Transverse colon (tissue), 3 donors: Measurements from ENCODE around the gene ZGLP1.

ENCODE experiments used
- POLR2A ChIP-seq: fragments of 450-650 bp; IDR thresholded peaks from one replicate; pipeline ENCODE4 v1.6.1; 2016; ENCODE audit warnings: antibody characterized with exemption, mild to moderate bottlenecking, moderate library complexity
- TF ChIP-seq, protein P1 (sequence below), 5 experiments: fragments of 200-600 bp in 3 of 5; fragments of 450-650 bp in 2 of 5; sonication (generic) in 3 of 5; IDR thresholded peaks; 1 replicate in 2 of 5; 2 replicates in 3 of 5; pipeline ENCODE4 v1.5.1; 2016 to 2017; ENCODE audit warnings: antibody characterized with exemption in 5 of 5, inconsistent platforms in 3 of 5, mild to moderate bottlenecking in 2 of 5, moderate library complexity in 1 of 5

- TF ChIP-seq, protein P1, sequence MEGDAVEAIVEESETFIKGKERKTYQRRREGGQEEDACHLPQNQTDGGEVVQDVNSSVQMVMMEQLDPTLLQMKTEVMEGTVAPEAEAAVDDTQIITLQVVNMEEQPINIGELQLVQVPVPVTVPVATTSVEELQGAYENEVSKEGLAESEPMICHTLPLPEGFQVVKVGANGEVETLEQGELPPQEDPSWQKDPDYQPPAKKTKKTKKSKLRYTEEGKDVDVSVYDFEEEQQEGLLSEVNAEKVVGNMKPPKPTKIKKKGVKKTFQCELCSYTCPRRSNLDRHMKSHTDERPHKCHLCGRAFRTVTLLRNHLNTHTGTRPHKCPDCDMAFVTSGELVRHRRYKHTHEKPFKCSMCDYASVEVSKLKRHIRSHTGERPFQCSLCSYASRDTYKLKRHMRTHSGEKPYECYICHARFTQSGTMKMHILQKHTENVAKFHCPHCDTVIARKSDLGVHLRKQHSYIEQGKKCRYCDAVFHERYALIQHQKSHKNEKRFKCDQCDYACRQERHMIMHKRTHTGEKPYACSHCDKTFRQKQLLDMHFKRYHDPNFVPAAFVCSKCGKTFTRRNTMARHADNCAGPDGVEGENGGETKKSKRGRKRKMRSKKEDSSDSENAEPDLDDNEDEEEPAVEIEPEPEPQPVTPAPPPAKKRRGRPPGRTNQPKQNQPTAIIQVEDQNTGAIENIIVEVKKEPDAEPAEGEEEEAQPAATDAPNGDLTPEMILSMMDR (IDR thresholded peaks at IDR 0.05), result no peak
- TF ChIP-seq POLR2A, result no peak
These were observed 41.5 kb downstream of the ZGLP1 start for GRCh38 chr19:10268071-10268470.
